NCI-H2029 (cell line): ENCODE data around the gene PRPF18.
"Not testable (repeated sequence)": the region's sequence is repeated elsewhere in the genome, so short reads cannot be mapped to it uniquely, and the experiment has no call there.

Source experiments
- DNase-seq: peaks from one replicate; lab custom pipeline; 2025; lab: John Stamatoyannopoulos, UW

PRPF18 gene

GRCh38 chr10:13586676-13587355 is at the start of gene PRPF18:
Gene PRPF18, plus strand, starts transcription at chr10:13586965. Its CDS starts 122 bp downstream, at chr10:13587087.
- peak; percentile 76 for DNase-seq

GRCh38 chr10:13537985-13538384 is 48.8 kb upstream of the PRPF18 start:
- not testable (repeated sequence) for DNase-seq

- no peak for DNase-seq
Observed at GRCh38 chr10:13542533-13542932, 44.2 kb upstream of the PRPF18 start.

GRCh38 chr10:13550802-13551201 is 36.0 kb upstream of the PRPF18 start:
- no peak for DNase-seq

- DNase-seq, result peak; percentile 31
Observed at GRCh38 chr10:13555884-13556510, 30.8 kb upstream of the PRPF18 start.

GRCh38 chr10:13559124-13559700 is 27.6 kb upstream of the PRPF18 start:
- no peak for DNase-seq

GRCh38 chr10:13560597-13560996 is 26.2 kb upstream of the PRPF18 start:
- no peak for DNase-seq

- no peak for DNase-seq
Observed at GRCh38 chr10:13563481-13564445, 23.0 kb upstream of the PRPF18 start.

- DNase-seq, result no peak
Observed at GRCh38 chr10:13564576-13564975, 22.2 kb upstream of the PRPF18 start.

- peak; percentile 4 for DNase-seq
Observed at GRCh38 chr10:13567030-13567429, 19.7 kb upstream of the PRPF18 start.

GRCh38 chr10:13571541-13571940 is 15.2 kb upstream of the PRPF18 start:
- DNase-seq, result no peak

GRCh38 chr10:13573960-13574359 is 12.8 kb upstream of the PRPF18 start:
- no peak for DNase-seq

GRCh38 chr10:13585195-13585751 is 1.5 kb upstream of the PRPF18 start:
- DNase-seq, result no peak

- DNase-seq, result no peak
Observed at GRCh38 chr10:13585943-13586342, 822 bp upstream of the PRPF18 start.

GRCh38 chr10:13587391-13587790 is 626 bp downstream of the PRPF18 start:
- DNase-seq, result no peak

- no peak for DNase-seq
Observed at GRCh38 chr10:13589316-13589715, 2.6 kb downstream of the PRPF18 start.

GRCh38 chr10:13590886-13591285 is 4.1 kb downstream of the PRPF18 start:
- DNase-seq, result no peak

- DNase-seq, result no peak
Observed at GRCh38 chr10:13592306-13592705, 5.5 kb downstream of the PRPF18 start.

- no peak for DNase-seq
Observed at GRCh38 chr10:13593535-13593934, 6.8 kb downstream of the PRPF18 start.

GRCh38 chr10:13594641-13595040 is 7.9 kb downstream of the PRPF18 start:
- no peak for DNase-seq

- DNase-seq, result no peak
Observed at GRCh38 chr10:13597909-13598308, 11.1 kb downstream of the PRPF18 start.
